GM12873 (cell line): ENCODE measurements around the gene B3GALT4.

Experiments
- CTCF ChIP-seq: IDR thresholded peaks from 2 replicates; pipeline ENCODE4 v1.5.1; 2012; ENCODE audit warnings: low read depth, mild to moderate bottlenecking, moderate library complexity, low read length, control low read depth; ENCODE audit not compliant: insufficient read depth; ENCODE audit errors: missing control alignments

The B3GALT4 gene

DNA sequence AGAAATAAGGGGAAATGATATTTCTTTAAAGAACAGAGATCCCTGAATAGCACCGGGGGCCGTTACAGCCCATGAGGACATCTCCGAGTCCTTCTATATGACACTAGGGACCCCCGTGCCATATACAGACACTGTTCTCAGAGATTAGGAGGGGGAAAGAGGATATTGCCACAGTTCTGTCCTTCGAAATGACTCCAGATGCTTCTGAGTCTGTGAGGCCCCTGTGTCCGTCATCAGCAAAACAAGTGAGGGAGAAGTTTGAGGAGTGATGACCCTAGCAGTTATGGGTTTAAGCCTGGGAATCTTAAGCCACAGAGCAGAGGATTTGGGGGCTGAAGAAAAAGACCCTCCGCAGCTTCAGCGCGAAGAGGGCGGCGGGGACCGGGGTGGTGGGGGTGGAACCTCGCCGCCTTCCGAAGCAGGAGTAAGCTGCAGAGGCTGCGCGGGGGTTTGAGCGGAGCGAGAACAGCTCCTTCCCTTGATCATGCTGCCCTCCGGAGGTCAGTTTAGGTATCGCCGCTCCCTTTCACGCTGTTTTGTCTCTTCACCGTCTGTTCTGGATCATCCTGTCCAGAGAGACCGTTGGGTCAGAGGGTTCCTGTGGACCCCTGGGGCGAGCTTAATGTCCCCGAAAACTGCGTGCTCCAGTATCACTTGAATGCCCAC is 28.8 kb upstream of the B3GALT4 start:
- TF ChIP-seq CTCF = peak; percentile 97

GRCh38 chr6:33248643-33248931 is 28.3 kb upstream of the B3GALT4 start:
- TF ChIP-seq CTCF = no peak

- TF ChIP-seq CTCF = peak; percentile 9
Measured at GRCh38 chr6:33248932-33249731, 27.8 kb upstream of the B3GALT4 start.

DNA sequence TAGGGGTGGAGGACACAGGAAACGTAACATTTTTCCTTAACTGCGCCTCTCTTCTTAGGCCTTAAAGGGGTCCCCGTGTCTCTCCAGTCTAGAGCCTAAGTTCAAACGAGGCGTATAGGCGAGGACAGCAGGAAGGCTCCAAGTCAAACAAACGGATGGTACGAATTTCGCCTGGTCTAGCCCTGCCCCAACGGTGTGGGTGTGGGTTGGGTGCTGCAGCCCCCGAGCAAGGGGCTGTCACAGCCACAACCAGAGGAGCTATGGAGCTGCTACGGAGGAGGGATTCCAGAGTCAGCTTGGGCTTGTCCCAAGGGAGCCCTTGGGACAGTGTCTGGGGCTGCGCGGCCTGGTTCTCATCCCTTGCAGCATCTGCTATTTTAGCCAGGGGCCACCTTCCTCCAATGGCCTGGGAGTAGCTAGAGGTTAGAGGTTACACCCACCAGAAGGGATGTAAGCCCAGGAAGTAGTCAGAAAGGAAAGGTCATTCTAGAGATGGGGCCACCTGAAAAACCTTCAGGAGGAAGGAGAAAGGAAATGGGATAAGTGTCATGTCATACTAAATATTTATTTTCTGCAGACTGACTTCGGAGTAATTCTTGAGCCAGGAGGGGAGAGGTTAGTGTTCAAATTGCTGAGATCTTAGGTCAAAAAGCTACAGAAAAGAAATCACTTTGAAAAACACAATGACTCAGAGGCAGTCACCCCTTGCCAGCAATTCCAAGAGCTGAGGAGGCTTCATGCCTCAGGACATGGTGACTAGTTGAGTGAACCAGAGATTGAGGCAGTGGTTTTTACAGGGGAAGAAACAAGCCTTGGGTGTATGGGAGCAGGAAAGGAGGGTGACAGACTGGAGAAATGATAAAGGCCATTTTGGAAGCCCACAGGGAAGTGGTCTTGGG is 26.9 kb upstream of the B3GALT4 start:
- no peak for TF ChIP-seq CTCF

DNA sequence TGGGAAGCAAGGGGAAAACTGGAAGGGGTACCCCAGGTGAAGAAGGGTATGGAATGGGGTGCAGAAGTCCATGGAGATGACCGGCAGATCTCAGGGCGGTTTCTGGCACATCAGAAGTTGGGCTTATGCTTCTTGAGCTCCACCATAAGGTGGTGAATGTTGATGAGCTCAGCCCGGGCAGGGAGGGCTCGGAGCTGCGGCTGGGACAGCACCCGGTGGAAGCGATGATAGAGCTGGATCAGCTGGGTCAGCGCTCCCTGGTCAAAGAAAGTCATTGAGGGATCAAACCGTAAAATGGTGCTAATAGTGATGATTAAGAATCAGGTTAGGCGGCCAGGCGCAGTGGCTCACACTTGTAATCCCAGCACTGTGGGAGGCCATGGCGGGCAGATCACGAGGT is 26.2 kb upstream of the B3GALT4 start:
- TF ChIP-seq CTCF = no peak

DNA sequence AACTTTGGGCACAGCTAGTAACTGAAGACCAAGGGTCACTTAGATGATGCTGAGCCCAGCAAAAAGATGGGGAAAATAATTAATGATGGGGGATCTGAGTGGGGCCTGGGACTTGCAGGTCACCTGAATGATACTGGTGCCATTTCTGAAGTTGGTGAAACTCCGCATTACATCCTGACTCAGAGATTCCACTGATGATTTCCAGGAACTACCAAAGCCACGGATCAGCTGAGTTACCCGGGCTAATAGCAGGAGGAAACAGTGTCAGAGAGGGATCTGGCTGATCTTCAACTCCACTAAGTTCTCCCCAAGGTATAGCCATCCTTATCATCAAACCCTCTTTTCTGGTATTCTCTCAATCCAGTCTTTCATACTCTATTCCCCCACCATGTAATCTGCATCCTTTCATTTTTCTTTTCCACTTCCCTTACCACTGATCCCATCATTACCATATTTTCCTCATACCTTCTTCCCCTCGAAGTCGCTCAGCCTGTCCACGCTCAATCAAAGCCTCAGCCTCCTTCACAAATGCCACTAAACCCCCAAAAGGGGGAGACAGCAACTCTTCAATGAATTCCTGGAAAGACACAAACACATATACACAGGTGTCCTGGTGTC is 25.4 kb upstream of the B3GALT4 start:
- TF ChIP-seq CTCF = no peak
